Muscle of leg (tissue), 11 donors: ENCODE data around the gene KCNH2. TPM values are rescaled to one million over a fixed set of nuclear protein-coding genes. Genes with fewer than 3 reads are reported as not detected.

Source experiments
- DNase-seq: peaks from one replicate; pipeline ENCODE4 v3.0.0; 2013
- H3K27ac ChIP-seq: one replicate; pipeline ENCODE4 v1.5.1; 2013; ENCODE audit warnings: mild to moderate bottlenecking, low read length, control low read depth
- H3K27me3 ChIP-seq: one replicate; pipeline ENCODE4 v1.6.1; 2013; ENCODE audit warnings: low read length; ENCODE audit not compliant: control insufficient read depth, insufficient read depth
- H3K36me3 ChIP-seq: one replicate; pipeline ENCODE4 v1.6.1; 2013; ENCODE audit warnings: low read length; ENCODE audit not compliant: control insufficient read depth, insufficient read depth
- H3K4me1 ChIP-seq: one replicate; pipeline ENCODE4 v1.6.1; 2013; ENCODE audit warnings: low read length; ENCODE audit not compliant: control insufficient read depth, insufficient read depth
- H3K4me3 ChIP-seq: one replicate; pipeline ENCODE4 v1.5.1; 2013; ENCODE audit warnings: low read length, control low read depth
- H3K9me3 ChIP-seq: replicated peaks from 2 replicates; pipeline ENCODE4 v1.6.1; 2013; ENCODE audit warnings: low read depth, low read length; ENCODE audit not compliant: control insufficient read depth
- WGBS: methylation state at CpG from one replicate; pipeline ENCODE4 v1.1.5; 2013; ENCODE audit warnings: missing lambda C conversion rate; ENCODE audit not compliant: insufficient coverage; 5-methylcytosine and 5-hydroxymethylcytosine counted together
- polyA plus RNA-seq, 8 donors: library from polyadenylated mRNA; unstranded; fragments of 120-200 nt; gene quantifications; one replicate each; pipeline versions ENCODE4 v1.2.1 to v1.2.3, GENCODE V29; 2013; ENCODE audit warnings: inconsistent platforms in 1 of 8, low replicate concordance in 1 of 8; ENCODE audit not compliant: insufficient read length in 8 of 8, insufficient read depth in 1 of 8
- total RNA-seq: library from RNA; stranded (reverse); fragments of 120-200 nt; gene quantifications from one replicate; pipeline ENCODE4 v1.2.4, GENCODE V29; 2013

Gene KCNH2
- total and polyA plus RNA-seq, 9 donors, result 9.7 to 26.9 (median 19.6) TPM

DNA sequence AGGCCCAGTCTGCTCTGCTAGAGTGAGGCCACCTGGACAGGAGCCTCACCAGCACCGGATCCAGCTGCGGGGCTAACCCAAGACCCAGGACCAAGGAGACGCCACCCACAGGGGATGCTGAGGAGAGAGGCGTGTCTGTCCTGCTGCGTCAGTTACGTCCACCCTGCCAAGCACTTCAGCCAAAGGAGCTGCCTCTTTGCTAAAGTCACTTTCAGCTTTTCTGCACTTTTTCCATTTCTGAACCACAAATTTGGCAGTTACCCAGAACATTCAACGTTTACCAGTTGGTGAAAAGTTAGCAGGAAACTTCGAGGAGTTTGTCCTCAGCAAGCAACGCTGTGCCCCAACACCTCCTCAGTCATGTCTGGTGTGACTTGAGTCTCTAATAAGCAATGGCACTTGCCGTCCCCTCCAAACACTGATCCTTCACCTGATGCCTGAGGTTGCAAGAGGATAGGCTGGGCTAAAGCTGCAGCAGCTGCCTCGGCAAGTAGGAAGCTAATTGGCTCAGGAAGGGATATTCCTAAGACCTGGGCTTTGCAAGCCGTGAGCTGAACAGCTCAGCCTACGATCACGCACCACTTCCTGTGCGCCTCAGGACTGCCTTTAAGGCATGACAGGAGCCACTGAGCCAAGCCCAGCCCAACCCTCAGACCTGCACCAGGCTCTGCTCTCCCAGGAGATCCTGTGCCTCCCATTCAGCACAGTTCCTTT is 40.1 kb downstream of the KCNH2 start:
- Histone ChIP-seq H3K27me3 (peaks cover 6% of the 10 kb centered on the region), H3K4me1 (peaks cover 22% of the 10 kb centered on the region), H3K4me3 (no peak overlapping the region), H3K9me3 (no peaks in the 10 kb centered on the region), H3K36me3 (no peaks in the 10 kb centered on the region), H3K27ac (peak overlapping the region; percentile 35)
- DNase-seq, result peak; percentile 74
- 14% methylated on average over 11 of the region's 15 CpGs for WGBS

DNA sequence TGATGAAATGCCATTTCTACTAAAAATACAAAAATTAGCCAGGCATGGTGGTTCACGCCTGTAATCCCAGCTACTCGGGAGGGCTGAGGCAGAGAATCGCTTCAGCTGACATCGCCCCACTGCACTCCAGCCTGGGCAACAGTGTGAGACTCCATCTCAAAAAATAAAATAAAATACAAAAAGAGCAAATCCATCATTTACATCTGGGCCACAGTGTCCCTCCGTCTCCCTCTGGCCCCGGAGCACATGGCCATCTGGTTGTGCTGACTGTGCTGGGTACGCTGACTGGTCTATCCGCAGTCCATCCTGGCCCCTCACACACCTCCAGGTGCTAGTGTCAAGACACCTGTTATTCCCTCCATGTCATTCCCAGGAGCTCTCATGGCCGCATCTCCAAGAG is 42.1 kb downstream of the KCNH2 start:
- H3K36me3 ChIP-seq, result no peaks in the 10 kb centered on the region
- H3K4me3 ChIP-seq, result no peak overlapping the region
- WGBS, result 82% methylated on average over 8 of the region's 9 CpGs
- DNase-seq, result no peak
- no peak overlapping the region for H3K27ac ChIP-seq
- H3K27me3 ChIP-seq, result peaks cover 6% of the 10 kb centered on the region
- no peaks in the 10 kb centered on the region for H3K9me3 ChIP-seq
- H3K4me1 ChIP-seq, result peaks cover 22% of the 10 kb centered on the region

DNA sequence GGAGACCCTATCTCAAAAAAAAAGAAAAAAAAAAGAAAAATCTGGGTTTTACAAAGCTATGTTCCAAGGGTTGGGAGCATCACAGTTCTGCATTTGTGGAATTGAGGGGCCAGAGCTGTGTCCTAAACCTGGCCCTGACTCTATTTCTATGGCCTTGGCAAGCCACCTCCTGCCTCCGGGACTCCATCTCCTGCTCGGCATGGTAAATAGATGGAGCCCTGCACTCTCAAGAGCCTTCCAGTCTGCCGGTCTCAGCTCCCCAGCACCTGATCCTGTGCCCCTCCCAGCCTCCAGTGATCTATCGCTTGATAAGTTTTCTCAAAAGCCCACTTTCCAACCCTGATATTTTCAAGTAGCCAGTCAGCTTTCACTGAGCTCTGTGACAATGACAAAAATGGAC is 43.0 kb downstream of the KCNH2 start:
- peaks cover 6% of the 10 kb centered on the region for H3K27me3 ChIP-seq
- 73% methylated on average over 4 of the region's 4 CpGs for WGBS
- no peaks in the 10 kb centered on the region for H3K36me3 ChIP-seq
- H3K4me3 ChIP-seq, result no peak overlapping the region
- H3K27ac ChIP-seq, result no peak overlapping the region
- H3K9me3 ChIP-seq, result no peaks in the 10 kb centered on the region
- peaks cover 22% of the 10 kb centered on the region for H3K4me1 ChIP-seq
- no peak for DNase-seq

DNA sequence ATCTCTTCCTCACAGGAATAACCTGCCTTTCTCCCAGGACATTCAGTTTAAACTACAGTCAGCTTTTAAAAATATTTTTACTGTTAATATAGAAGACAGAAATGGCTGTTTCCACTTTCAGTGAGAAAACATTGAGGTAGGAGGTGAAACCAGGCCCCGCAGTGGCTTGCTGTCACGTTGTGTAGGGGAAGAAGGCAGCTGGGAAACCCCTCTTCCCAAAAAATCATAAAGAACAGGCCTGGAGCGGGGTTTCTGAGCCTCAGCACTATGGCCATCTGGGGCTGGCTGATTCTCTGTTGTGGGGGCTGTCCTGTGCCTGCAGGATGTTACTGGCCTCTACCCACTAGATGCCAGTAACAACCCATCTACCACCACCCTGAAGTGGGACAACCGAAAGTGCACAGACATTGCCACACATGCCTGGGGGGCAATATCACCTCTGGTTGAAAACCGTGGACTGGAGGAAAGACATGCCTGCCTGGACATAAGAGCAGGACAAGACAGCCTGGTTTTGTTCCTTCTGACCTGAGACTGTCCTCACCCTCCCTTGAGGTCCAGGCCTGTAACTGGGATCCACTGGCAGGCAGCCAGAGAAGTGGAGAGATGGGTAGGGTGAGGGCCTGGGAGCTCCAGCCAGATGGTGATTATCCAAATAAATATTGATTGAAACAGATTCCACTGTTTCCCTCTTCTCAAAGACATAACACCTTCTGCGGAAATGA is 43.9 kb downstream of the KCNH2 start:
- no peak overlapping the region for H3K27ac ChIP-seq
- peaks cover 19% of the 10 kb centered on the region for H3K4me1 ChIP-seq
- no peak for DNase-seq
- H3K27me3 ChIP-seq, result peaks cover 6% of the 10 kb centered on the region
- 92% methylated on average over 2 of the region's 6 CpGs for WGBS
- no peaks in the 10 kb centered on the region for H3K36me3 ChIP-seq
- H3K9me3 ChIP-seq, result no peaks in the 10 kb centered on the region
- H3K4me3 ChIP-seq, result no peak overlapping the region

DNA sequence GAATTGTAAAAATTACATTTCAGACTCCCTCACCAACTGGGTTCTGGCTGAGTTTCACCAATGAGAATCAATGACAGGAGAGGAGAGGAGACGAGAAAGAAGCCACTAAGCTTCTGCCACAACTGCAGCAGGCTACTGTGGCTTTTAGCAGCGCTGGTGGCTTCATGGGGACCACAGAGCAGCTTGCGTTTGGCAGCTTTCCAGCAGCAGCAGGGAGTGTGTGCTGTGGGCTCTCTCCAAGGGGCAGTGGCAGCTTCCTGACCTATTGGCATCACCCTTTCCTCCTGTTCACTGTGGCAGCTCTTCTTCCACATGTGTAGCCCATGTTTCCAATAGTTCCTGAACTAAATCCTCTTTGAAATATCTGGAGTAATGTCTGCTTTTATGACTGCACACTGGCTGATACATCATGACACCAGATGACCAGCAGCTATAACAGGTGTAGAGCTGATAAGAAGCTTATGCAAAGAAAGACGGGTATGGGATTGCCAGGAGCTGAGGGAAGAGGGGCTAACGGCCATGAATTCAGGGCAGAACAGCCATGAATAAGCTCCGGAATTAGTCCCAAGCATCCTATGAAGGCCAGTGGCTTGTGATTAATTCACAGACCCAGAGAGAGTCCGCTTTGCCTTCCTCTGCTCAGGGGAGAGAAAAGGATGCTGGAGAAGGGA is 46.8 kb downstream of the KCNH2 start:
- WGBS, result 61% methylated on average over 7 of the region's 7 CpGs
- DNase-seq, result peak; percentile 21

DNA sequence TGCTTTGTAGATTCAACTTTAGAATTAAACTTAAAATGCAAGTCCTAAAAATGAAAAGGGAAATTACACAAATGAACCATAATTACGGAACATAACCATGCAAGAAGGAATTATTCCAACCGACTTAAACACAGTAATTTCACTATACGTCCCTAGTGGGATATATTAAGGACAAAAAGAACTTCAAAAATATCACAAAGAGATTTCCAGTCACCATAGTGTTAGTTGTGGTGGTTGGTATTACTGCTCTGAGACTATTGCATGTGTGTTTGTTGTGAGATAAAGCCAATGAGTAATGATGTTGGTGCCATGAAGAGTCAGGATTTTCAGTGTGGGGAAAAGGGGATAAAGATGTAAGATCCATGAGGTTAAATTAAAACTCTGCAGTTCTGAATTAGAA is 49.6 kb downstream of the KCNH2 start:
- H3K4me1 ChIP-seq, result peaks cover 6% of the 10 kb centered on the region
- no peaks in the 10 kb centered on the region for H3K27me3 ChIP-seq
- H3K36me3 ChIP-seq, result no peaks in the 10 kb centered on the region
- WGBS, result no CpG with 5 or more reads among the region's 3 CpGs
- no peak for DNase-seq
- H3K9me3 ChIP-seq, result no peaks in the 10 kb centered on the region
- H3K4me3 ChIP-seq, result no peak overlapping the region
- H3K27ac ChIP-seq, result no peak overlapping the region

More for the DNA sequence above, 46.8 kb downstream of the KCNH2 start:
- H3K4me3 ChIP-seq, result no peak overlapping the region
- no peak overlapping the region for H3K27ac ChIP-seq
- no peaks in the 10 kb centered on the region for H3K27me3 ChIP-seq
- H3K36me3 ChIP-seq, result no peaks in the 10 kb centered on the region
- no peaks in the 10 kb centered on the region for H3K9me3 ChIP-seq
- peaks cover 3% of the 10 kb centered on the region for H3K4me1 ChIP-seq

DNA sequence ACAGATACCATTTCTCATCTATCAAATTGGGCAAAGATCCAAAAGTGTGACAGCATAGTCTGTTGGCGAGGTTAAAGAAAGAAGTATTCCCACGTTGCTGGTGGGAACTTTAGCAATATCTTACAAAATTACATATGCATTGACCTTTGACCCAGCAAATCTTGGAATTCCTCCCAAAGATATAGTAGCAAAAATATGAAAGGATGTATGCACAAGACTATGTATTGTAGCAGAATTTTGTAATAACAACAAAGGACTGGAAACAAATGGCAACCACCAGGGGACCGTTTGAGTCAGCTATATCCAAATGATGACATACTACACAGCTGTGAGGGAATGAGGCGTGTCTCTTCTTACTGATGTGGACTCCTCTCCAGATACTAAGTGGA is 50.2 kb downstream of the KCNH2 start:
- peak; percentile 91 for DNase-seq
- Histone ChIP-seq H3K27me3 (no peaks in the 10 kb centered on the region), H3K4me1 (peaks cover 6% of the 10 kb centered on the region), H3K9me3 (no peaks in the 10 kb centered on the region), H3K4me3 (no peak overlapping the region), H3K36me3 (no peaks in the 10 kb centered on the region), H3K27ac (no peak overlapping the region)
- WGBS, result no CpG with 5 or more reads among the region's 4 CpGs

DNA sequence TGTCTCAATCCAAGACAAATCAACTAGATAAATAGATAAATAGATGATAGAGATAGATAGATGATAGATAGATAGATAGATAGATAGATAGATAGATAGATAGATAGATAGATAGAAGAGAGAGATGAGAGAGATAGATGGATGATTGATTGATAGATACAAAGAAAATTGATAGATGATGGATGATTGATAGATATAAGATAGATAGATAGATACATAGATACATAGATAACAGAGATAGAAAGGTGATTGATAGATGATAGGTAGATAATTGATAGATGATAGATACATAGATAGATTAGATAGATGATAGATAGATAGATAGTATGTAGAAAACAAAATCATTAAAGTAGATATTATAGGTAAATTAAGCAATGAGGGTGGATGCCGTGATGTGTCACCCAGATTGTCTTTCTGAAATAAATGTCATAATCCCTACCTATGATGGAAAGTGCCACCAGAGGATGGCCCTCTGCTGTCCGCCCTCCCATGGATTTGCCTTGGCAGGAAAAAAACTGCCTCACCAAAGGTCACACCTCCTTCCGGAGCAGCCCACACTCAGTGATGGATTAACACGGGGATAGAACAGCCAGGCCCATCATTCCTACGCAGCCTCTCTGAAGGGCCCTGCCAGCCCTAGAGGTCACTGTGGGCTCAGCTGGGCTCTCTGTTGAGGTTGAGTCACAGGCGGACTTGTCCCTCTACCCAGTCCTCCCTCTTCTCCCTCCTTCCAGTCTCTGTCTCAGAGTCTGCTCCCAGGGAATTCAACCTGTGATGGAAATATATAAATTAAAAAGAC is 50.8 kb downstream of the KCNH2 start:
- Histone ChIP-seq H3K4me3 (no peak overlapping the region), H3K4me1 (peaks cover 6% of the 10 kb centered on the region), H3K27ac (no peak overlapping the region), H3K36me3 (no peaks in the 10 kb centered on the region), H3K9me3 (no peaks in the 10 kb centered on the region), H3K27me3 (no peaks in the 10 kb centered on the region)
- WGBS, result 35% methylated on average over 4 of the region's 6 CpGs
- DNase-seq, result no peak

DNA sequence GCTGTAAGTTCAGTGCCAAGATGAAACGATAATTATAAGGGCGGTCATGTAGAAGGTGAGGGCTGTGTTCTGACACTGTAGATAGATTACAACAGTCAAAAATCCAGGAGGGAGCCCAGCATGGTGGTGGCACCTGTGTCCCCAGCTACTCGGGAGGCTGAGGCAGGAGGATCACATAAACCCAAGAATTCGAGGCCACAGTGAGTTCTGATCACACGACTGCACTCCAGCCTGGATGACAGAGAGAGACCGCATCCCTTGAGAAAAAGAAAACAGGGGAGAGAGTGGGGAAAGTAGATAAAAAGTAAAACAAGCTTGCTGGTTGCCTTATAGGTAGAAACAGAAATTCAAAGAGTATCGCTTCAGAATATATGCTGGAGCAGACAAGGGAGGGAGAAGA is 52.1 kb downstream of the KCNH2 start:
- DNase-seq, result no peak
- Histone ChIP-seq H3K36me3 (no peaks in the 10 kb centered on the region), H3K27me3 (no peaks in the 10 kb centered on the region), H3K4me3 (no peak overlapping the region), H3K27ac (no peak overlapping the region), H3K9me3 (no peaks in the 10 kb centered on the region), H3K4me1 (peaks cover 6% of the 10 kb centered on the region)
- WGBS, result 85% methylated on average over 6 of the region's 7 CpGs

DNA sequence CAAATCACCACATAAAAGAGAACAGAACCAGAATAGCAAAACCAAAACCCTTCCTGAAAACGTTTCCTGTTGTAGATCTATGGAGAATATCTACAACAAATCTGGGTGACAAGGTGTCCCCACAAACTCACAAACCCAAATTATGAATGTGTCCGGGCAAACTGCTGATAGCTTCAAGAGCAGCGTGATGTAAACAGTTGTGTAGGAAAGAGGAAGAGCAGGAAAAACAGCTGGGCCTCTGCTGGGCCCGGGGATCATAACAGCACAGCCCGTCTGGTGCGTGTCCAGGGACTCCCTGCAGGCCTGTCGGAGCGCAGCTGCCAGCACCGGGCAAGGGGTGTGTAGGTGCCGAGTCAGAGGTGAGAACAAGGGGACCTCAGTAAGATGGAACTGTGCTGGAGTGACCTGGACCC is 53.7 kb downstream of the KCNH2 start:
- Histone ChIP-seq H3K36me3 (no peaks in the 10 kb centered on the region), H3K27me3 (peaks cover 4% of the 10 kb centered on the region), H3K27ac (no peak overlapping the region), H3K4me3 (no peak overlapping the region), H3K4me1 (peaks cover 6% of the 10 kb centered on the region), H3K9me3 (no peaks in the 10 kb centered on the region)
- 27% methylated on average over 9 of the region's 10 CpGs for WGBS
- no peak for DNase-seq
